HCT116 (cell line): Measurements from ENCODE around the gene NUFIP2. TPM values are rescaled to one million over a fixed set of nuclear protein-coding genes. Genes with fewer than 3 reads are reported as not detected.

Experiments
- ATAC-seq: fragments of 200-7000 bp; cut with Tn5 transposase; 2 replicates; pipeline ENCODE4 v1.9.1; 2020; ENCODE audit warnings: mild to moderate bottlenecking, moderate library complexity
- BruUV-seq: library from RNA; stranded (reverse); fragments of 400-500 nt; replicated peaks from 2 replicates; lab custom pipeline; 2021; lab: Mats Ljungman, UMichigan
- CTCF ChIA-PET: fragments of 300-600 bp; sonication (Branson Sonifier 250); formaldehyde crosslinking; loops from one replicate; lab custom pipeline; 2021; ENCODE audit warnings: antibody characterized with exemption; lab: Charles Lee
- POLR2A ChIA-PET: fragments of 300-600, 350-600 bp; sonication (Branson Sonifier 250); formaldehyde crosslinking; loops from one replicate; lab custom pipeline; 2021; ENCODE audit warnings: antibody characterized with exemption; lab: Charles Lee
- RAD21 ChIA-PET, 2 experiments: fragments of 300-600 bp; sonication (Branson Sonifier 250); formaldehyde crosslinking; loops; one replicate each; lab custom pipeline; 2023; ENCODE audit warnings: low total read pairs in 2 of 2; ENCODE audit not compliant: uncharacterized antibody in 2 of 2, unreplicated experiment in 2 of 2, low non-redundant PET in 1 of 2; lab: Charles Lee
- DNase-seq: peaks from one replicate; pipeline ENCODE4 v3.0.0-alpha.2; 2010; ENCODE audit warnings: low read depth, low spot score
- H2AFZ ChIP-seq: fragments of 200-600 bp; shearing (Covaris generic), sonication (generic); 2 replicates; pipeline ENCODE4 v1.6.1; 2017; ENCODE audit warnings: low read depth, mixed run types, mixed read lengths, antibody characterized with exemption, low read length; ENCODE audit not compliant: poor library complexity, severe bottlenecking
- H3K27ac ChIP-seq: 2 replicates; pipeline ENCODE4 v1.5.1; 2012; ENCODE audit warnings: low read depth, low read length
- H3K27me3 ChIP-seq: fragments of 200-600 bp; sonication (generic); 2 replicates; pipeline ENCODE4 v1.6.1; 2016; ENCODE audit warnings: mixed run types, low read length, mixed read lengths; ENCODE audit not compliant: insufficient read depth
- H3K36me3 ChIP-seq, 2 experiments: fragments of 200-500 bp in 1 of 2; fragments of 200-600 bp in 1 of 2; sonication (Bioruptor generic) in 1 of 2; sonication (generic) in 1 of 2; 2 replicates each; pipeline versions ENCODE4 v1.5.1 to v1.6.1; 2014 to 2016; ENCODE audit warnings: low read length in 2 of 2, inconsistent platforms in 1 of 2, mixed read lengths in 1 of 2, mixed run types in 1 of 2; ENCODE audit not compliant: insufficient read depth in 2 of 2, control insufficient read depth in 1 of 2
- H3K4me1 ChIP-seq, 2 experiments: fragments of 200-600 bp in 1 of 2; sonication (generic) in 1 of 2; 2 replicates each; pipeline versions ENCODE4 v1.5.1 to v1.6.1; 2012 to 2017; ENCODE audit warnings: low read length in 2 of 2, inconsistent platforms in 1 of 2, mild to moderate bottlenecking in 1 of 2, mixed read lengths in 1 of 2, mixed run types in 1 of 2, moderate library complexity in 1 of 2; ENCODE audit not compliant: insufficient read depth in 2 of 2, control insufficient read depth in 1 of 2
- H3K4me2 ChIP-seq: fragments of 200-600 bp; sonication (generic); 2 replicates; pipeline ENCODE4 v1.6.1; 2017; ENCODE audit warnings: mixed run types, low read length, mixed read lengths
- H3K4me3 ChIP-seq, 2 experiments: fragments of 200-600 bp in 1 of 2; sonication (generic) in 1 of 2; replicated peaks in 1 of 2; 2 replicates each; pipeline ENCODE4 v1.5.1; 2011 to 2016; ENCODE audit warnings: low read length in 2 of 2, control low read depth in 1 of 2, low read depth in 1 of 2, mild to moderate bottlenecking in 1 of 2, mixed read lengths in 1 of 2, mixed run types in 1 of 2
- H3K79me2 ChIP-seq: fragments of 200-600 bp; sonication (generic); 2 replicates; pipeline ENCODE4 v1.6.1; 2017; ENCODE audit warnings: mild to moderate bottlenecking, mixed run types, low read length, moderate library complexity, mixed read lengths; ENCODE audit not compliant: insufficient read depth
- H3K9ac ChIP-seq: fragments of 200-600 bp; sonication (generic); 2 replicates; pipeline ENCODE4 v1.6.1; 2016; ENCODE audit warnings: low read length, mixed read lengths
- H3K9me2 ChIP-seq: fragments of 200-600 bp; sonication (generic), shearing (Covaris generic); 2 replicates; pipeline ENCODE4 v1.6.1; 2017; ENCODE audit warnings: mixed run types, mild to moderate bottlenecking, moderate library complexity; ENCODE audit not compliant: insufficient read depth
- H3K9me3 ChIP-seq, 2 experiments: fragments of 200-500 bp in 1 of 2; fragments of 200-600 bp in 1 of 2; sonication (Bioruptor generic) in 1 of 2; sonication (generic) in 1 of 2; 2 replicates each; pipeline ENCODE4 v1.6.1; 2014 to 2017; ENCODE audit warnings: low read length in 2 of 2, mixed read lengths in 2 of 2, inconsistent platforms in 1 of 2, low read depth in 1 of 2, mild to moderate bottlenecking in 1 of 2, mixed run types in 1 of 2, moderate library complexity in 1 of 2; ENCODE audit not compliant: control insufficient read depth in 1 of 2, insufficient read depth in 1 of 2
- H4K20me1 ChIP-seq: fragments of 200-600 bp; sonication (generic), shearing (Covaris generic); 2 replicates; pipeline ENCODE4 v1.6.1; 2017; ENCODE audit warnings: mixed run types, mild to moderate bottlenecking, moderate library complexity; ENCODE audit not compliant: insufficient read depth
- CEBPB ChIP-seq: IDR thresholded peaks from 2 replicates; pipeline ENCODE4 v1.6.1; 2012; ENCODE audit warnings: low read depth
- CTCF ChIP-seq, 3 experiments: fragments of 200-600 bp in 1 of 3; sonication (generic) in 1 of 3; IDR thresholded peaks in 2 of 3; conservative IDR thresholded peaks in 1 of 3; 2 replicates each; pipeline ENCODE4 v1.5.1; 2012 to 2017; ENCODE audit warnings: low read depth in 2 of 3, low read length in 2 of 3, antibody characterized with exemption in 1 of 3, borderline replicate concordance in 1 of 3, control low read depth in 1 of 3, mild to moderate bottlenecking in 1 of 3, mixed read lengths in 1 of 3, mixed run types in 1 of 3, moderate library complexity in 1 of 3; ENCODE audit not compliant: insufficient read depth in 1 of 3
- EGR1 ChIP-seq: IDR thresholded peaks from 2 replicates; pipeline ENCODE4 v1.6.1; 2012; ENCODE audit warnings: low read depth
- EZH2phosphoT487 ChIP-seq: fragments of 200-600 bp; IDR thresholded peaks from 2 replicates; pipeline ENCODE4 v1.6.1; 2018; ENCODE audit warnings: antibody characterized with exemption, borderline replicate concordance
- FOSL1 ChIP-seq: IDR thresholded peaks from 2 replicates; pipeline ENCODE4 v1.6.1; 2012; ENCODE audit warnings: low read depth
- JUND ChIP-seq: IDR thresholded peaks from 2 replicates; pipeline ENCODE4 v1.6.1; 2012
- MAX ChIP-seq: IDR thresholded peaks from 2 replicates; pipeline ENCODE4 v1.6.1; 2012
- POLR2A ChIP-seq: IDR thresholded peaks from 2 replicates; pipeline ENCODE4 v1.7.0; 2011; ENCODE audit warnings: borderline replicate concordance; ENCODE audit not compliant: insufficient read depth, insufficient read length; ENCODE audit errors: extremely low read depth
- POLR2AphosphoS5 ChIP-seq: IDR thresholded peaks from 2 replicates; pipeline ENCODE4 v1.6.1; 2011; ENCODE audit warnings: mild to moderate bottlenecking, low read depth, low read length, moderate library complexity
- REST ChIP-seq: IDR thresholded peaks from 2 replicates; pipeline ENCODE4 v1.6.1; 2012; ENCODE audit warnings: low read depth
- SRF ChIP-seq: IDR thresholded peaks from 2 replicates; pipeline ENCODE4 v1.6.1; 2012; ENCODE audit warnings: low read depth
- YY1 ChIP-seq: IDR thresholded peaks from 2 replicates; pipeline ENCODE4 v1.6.1; 2011; ENCODE audit warnings: low read length, low read depth, moderate library complexity, mild to moderate bottlenecking; ENCODE audit not compliant: insufficient replicate concordance; ENCODE audit errors: extremely low read depth
- ZNF274 ChIP-seq: fragments of 200-500 bp; sonication (Bioruptor generic); IDR thresholded peaks from 2 replicates; pipeline ENCODE4 v1.6.1; 2014; ENCODE audit warnings: mild to moderate bottlenecking, low read depth, low read length, inconsistent platforms
- intact Hi-C: fragments of 100-400 bp; cut with micrococcal nuclease; formaldehyde crosslinking; loops from 2 replicates; pipeline ENCODE4 v1.10.0; 2022
- total RNA-seq: library from RNA; stranded (reverse); gene quantifications from one replicate; pipeline ENCODE4 v1.2.1, GENCODE V29; 2021; ENCODE audit not compliant: unreplicated experiment

The NUFIP2 gene
- total RNA-seq, 1 experiment from 2014 or later: 66.5 TPM

- CTCF ChIA-PET: no interaction called here
- DNase-seq (no peak), ATAC-seq (no peak)
- TF ChIP-seq EZH2phosphoT487 (no peak), YY1 (no peak), FOSL1 (no peak), REST (no peak), EGR1 (no peak), CEBPB (no peak), JUND (no peak), POLR2AphosphoS5 (no peak), MAX (no peak), SRF (no peak), CTCF (IDR thresholded peaks at IDR 0.05 in 2 of 3, conservative IDR thresholded peaks at IDR 0.05 in 1 of 3; ENCODE audit: borderline replicate concordance in 1 of 3, insufficient read depth in 1 of 3, low read depth in 2 of 3, low read length in 2 of 3) (no peak), POLR2A (no peak), ZNF274 (no peak)
- Histone ChIP-seq H3K9ac (no peak overlapping the region), H3K27ac (no peak overlapping the region), H3K27me3 (no peaks in the 10 kb centered on the region), H2AFZ (no peak overlapping the region), H3K9me2 (no peaks in the 10 kb centered on the region), H4K20me1 (no peaks in the 10 kb centered on the region), H3K36me3 (no peaks in the 10 kb centered on the region), H3K79me2 (no peaks in the 10 kb centered on the region), H3K4me2 (no peak overlapping the region), H3K4me3 (no peak overlapping the region), H3K4me1 (no peaks in the 10 kb centered on the region), H3K9me3 (no peaks in the 10 kb centered on the region)
- BruUV-seq: no TSS peak
- intact Hi-C loops: no loop called here
- POLR2A ChIA-PET: no interaction called here
- RAD21 ChIA-PET: no interaction called here
These were observed 28.4 kb upstream of the NUFIP2 start for GRCh38 chr17:29322363-29322762.
